GM21528 (cell line): Measurements from ENCODE around the gene SUPT3H.
A peak's percentile ranks its signal among the peaks of the same experiment; 100 is the strongest.

ENCODE experiments used
- ATAC-seq: cut with Tn5 transposase; IDR thresholded peaks from one replicate; pipeline ENCODE4 v1.9.1; 2021; ENCODE audit warnings: mild to moderate bottlenecking, moderate library complexity; ENCODE audit not compliant: unreplicated experiment, low FRiP score

The SUPT3H gene

GRCh38 chr6:45377554-45378333, at the start of gene SUPT3H:
Gene SUPT3H, minus strand, starts transcription at chr6:45377934.
- ATAC-seq: peak; percentile 93

- ATAC-seq: no peak
Observed at GRCh38 chr6:45426251-45426650, 48.5 kb upstream of the SUPT3H start.

GRCh38 chr6:45424451-45424861, 46.7 kb upstream of the SUPT3H start:
- ATAC-seq: no peak

GRCh38 chr6:45423824-45424450, 46.2 kb upstream of the SUPT3H start:
- ATAC-seq: no peak

- ATAC-seq: no peak
Observed at GRCh38 chr6:45423111-45423823, 45.5 kb upstream of the SUPT3H start.

GRCh38 chr6:45422503-45423110, 44.9 kb upstream of the SUPT3H start:
- ATAC-seq: no peak

GRCh38 chr6:45421709-45422502, 44.2 kb upstream of the SUPT3H start:
- ATAC-seq: no peak

GRCh38 chr6:45420909-45421708, 43.4 kb upstream of the SUPT3H start:
- no peak for ATAC-seq

- ATAC-seq: no peak
Observed at GRCh38 chr6:45420083-45420908, 42.6 kb upstream of the SUPT3H start.

- no peak for ATAC-seq
Observed at GRCh38 chr6:45419571-45420082, 41.9 kb upstream of the SUPT3H start.

GRCh38 chr6:45417436-45417835, 39.7 kb upstream of the SUPT3H start:
- no peak for ATAC-seq

- ATAC-seq: no peak
Observed at GRCh38 chr6:45416700-45417099, 39.0 kb upstream of the SUPT3H start.

GRCh38 chr6:45415788-45416518, 38.2 kb upstream of the SUPT3H start:
- ATAC-seq: peak; percentile 58

- ATAC-seq: no peak
Observed at GRCh38 chr6:45415315-45415714, 37.6 kb upstream of the SUPT3H start.

GRCh38 chr6:45411959-45412358, 34.2 kb upstream of the SUPT3H start:
- no peak for ATAC-seq

- no peak for ATAC-seq
Observed at GRCh38 chr6:45400021-45400420, 22.3 kb upstream of the SUPT3H start.

- no peak for ATAC-seq
Observed at GRCh38 chr6:45398075-45398813, 20.5 kb upstream of the SUPT3H start.
